Myocyte (in vitro differentiated cells): ENCODE measurements around the gene RNU4-1. TPM values are rescaled to one million over a fixed set of nuclear protein-coding genes. Genes with fewer than 3 reads are reported as not detected.
A peak's percentile ranks its signal among the peaks of the same experiment; 100 is the strongest.
"Not testable (repeated sequence)": the region's sequence is repeated elsewhere in the genome, so short reads cannot be mapped to it uniquely, and the experiment has no call there.

Experiments
- DNase-seq: peaks from one replicate; pipeline ENCODE4 v3.0.0-alpha.2; 2012; ENCODE audit warnings: low read depth
- polyA plus RNA-seq: library from polyadenylated mRNA; unstranded; fragments of >200 nt; gene quantifications from one replicate; pipeline ENCODE4 v1.2.1, GENCODE V29; 2012; ENCODE audit warnings: missing spikeins
- total RNA-seq: library from RNA; depleted of rRNA; stranded (reverse); fragments of >200 nt; gene quantifications from 2 replicates; pipeline ENCODE4 v1.2.3, GENCODE V29; 2014

The RNU4-1 gene
- not detected in 2 replicates for total RNA-seq
- polyA plus RNA-seq: not detected

DNA sequence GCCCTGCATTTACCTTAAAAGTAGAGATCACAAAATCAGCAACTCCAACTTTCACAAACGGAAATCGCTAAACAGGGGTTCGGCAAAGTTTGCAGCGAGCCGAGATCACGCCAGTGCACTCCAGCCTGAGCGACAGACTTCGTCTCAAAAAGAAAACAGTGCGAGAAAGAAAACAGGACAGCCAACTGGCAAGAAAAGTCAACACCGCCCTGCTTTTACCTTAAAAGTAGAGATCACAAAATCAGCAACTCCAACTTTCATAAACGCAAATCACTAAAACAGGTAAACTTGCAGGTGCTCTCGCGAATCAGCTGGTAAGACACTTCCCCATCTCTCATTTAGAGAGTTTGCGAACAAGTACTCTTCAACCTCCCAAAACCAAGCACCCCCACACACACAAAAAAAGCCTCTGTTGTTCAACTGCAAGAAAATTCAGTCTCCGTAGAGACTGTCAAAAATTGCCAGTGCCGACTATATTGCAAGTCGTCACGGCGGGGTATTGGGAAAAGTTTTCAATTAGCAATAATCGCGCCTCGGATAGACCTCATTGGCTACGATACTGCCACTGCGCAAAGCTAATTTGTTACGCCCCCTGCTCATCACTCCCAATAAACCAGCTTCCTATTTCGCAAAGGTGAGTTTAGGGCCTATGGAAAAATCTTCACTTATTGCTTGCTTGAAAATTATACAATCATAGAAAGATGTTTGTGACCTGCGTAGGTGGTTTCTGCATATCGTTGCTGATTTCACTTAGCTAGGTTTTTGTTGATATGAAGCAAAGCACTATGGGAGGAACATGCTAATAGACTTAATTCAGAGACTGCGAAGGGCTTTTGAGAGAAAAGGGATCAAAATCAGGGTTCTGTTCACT is at the start of gene RNU4-1:
RNU4-1 (minus strand) TSS at position 577 of the 871 bp plus-strand sequence.
- DNase-seq: peak; percentile 89

DNA sequence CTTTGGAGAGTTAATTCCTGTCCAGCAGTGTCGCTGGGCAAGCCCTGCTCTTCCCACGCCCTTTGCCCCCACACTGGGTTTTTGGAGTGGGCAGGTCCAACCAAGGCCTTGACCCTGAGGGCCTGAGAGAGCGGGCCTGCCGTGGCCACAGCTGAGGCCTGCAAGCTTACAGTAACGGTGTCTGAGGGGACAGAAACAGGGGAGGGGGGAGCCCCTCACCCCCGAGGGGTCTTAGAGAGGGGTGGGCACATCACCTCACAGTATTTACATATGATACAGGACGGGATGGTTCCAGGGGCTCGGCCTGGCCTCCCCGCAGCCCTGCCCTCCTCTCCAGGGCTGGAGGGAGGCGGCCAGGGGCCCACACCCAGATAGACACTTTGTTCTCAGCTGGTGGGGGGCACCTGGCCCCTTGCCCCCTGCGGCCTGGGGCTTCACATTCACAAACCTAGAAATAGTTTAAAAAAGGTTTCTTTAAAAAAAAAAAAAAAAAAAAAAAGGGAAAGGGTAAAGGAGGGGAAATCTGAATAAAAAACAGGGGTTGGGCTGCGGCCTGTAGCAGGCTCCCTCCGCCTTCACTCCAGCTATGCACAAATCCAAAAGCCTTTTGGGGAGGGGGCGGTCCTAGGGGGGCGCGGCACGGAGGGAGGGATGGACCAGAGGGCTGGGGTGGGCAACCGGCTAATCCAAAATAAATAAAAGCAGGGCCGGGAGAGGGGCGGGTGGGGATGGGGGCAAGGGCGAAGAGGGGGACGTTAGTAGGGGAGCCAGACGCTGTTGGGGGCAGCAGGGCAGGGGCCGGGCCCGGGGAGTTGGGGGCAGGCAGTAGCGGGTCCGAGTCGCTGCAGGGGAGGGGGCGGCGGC is 49.4 kb upstream of the RNU4-1 start:
- DNase-seq: no peak

DNA sequence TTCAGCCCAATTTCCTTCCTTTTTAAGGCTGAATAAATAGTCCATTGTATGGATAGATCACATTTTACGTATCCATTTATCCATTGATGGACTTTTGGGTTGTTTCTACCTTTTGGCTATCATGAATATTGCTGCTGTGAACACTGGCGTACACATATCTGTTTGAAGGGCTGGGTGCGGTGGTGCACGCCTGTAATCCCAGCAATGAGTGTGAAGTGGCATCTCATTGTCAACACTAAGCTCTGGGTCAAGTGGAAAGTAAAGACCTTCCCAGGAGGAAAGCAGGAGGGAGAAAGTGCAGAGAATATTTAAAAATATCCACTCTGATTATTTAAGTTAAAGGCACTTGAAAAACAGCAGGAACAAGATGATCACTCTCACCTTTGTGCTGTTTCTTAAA is 46.2 kb upstream of the RNU4-1 start:
- no peak for DNase-seq

DNA sequence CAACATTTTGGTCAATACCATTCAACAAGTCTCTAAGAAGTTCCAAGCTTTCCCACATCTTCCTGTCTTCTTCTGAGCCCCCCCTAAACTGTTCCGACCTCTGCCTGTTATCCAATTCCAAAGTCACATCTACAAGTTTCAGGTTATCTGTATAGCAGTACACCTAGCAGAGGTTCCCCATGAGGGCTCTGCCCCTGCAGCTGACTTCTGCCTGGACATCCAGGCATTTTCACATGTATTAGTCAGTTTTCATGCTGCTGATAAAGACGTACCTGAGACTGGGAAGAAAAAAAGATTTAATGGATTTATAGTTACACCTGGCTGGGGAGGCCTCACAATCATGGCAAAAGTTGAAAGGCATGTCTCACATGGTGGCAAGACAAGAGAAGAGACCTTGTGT is 44.7 kb upstream of the RNU4-1 start:
- no peak for DNase-seq

DNA sequence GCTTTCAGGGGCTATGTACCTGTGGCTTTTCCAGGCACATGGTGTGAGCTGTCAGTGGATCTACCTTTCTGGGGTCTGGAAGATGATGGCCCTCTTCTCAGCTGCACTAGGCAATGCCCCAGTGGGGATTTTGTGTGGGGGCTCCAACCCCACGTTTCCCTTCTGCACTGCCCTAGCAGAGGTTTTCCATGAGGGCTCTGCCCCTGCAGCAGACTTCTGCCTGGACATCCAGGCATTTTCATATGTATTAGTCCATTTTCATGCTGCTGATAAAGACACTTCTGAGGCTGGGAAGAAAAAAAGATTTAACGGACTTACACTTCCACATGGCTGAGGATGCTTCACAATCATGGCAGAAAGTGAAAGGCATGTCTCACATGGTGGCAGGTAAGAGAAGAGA is 43.4 kb upstream of the RNU4-1 start:
- not testable (repeated sequence) for DNase-seq

DNA sequence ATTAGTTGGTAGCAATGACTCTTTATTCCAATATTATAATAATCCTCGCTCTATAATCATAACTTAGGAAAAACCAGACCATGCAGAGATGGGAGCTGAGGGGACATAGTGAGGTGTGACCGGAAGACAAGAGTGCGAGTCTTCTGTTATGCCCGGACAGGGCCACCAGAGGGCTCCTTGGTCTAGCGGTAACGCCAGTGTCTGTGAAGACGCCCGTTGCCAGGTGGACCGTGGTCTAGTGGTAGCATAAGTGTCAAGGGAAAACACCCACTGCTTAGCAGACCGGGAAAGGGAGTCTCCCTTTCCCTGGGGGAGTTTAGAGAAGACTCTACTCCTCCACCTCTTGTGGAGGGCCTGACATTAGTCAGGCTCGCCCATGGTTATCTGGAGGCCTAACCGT is 42.4 kb upstream of the RNU4-1 start:
- DNase-seq: peak; percentile 65

DNA sequence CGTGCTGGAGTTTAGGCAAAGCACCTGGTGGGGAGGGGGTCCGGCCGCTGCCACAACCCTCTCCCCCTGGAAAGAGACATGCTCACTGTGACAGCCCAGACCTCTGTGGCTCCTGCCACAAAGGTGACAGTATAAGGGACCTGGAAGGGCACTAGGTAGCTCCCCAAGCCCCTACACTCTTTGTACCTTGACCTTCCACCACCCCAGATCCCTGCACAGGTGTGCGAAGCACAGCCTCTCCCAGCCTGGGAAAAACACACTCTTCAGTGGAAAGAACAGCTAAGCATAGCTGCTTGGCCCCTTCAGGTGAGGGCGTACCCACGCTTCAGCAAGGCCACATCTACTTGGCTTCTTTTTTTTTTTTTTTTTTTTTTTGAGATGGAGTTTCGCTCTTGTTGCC is 39.5 kb upstream of the RNU4-1 start:
- no peak for DNase-seq

DNA sequence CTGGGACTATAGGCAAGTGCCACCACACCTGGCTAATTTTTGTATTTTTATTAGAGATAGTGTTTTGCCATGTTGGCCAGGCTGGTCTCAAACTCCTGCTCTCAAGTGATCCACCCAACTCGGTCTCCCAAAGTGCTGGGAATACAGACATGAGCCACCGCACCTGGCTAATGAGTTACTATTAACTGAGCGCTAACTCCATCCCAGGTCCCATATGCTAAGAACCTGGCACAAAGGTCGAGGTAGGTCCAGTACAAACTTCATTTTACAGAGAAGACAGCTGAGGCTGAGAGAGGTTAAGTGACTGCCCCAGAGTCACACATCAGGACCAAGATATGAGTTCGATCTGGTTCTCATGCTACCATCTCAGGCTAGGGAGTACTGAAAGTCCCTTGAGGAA is 39.0 kb upstream of the RNU4-1 start:
- DNase-seq: no peak

DNA sequence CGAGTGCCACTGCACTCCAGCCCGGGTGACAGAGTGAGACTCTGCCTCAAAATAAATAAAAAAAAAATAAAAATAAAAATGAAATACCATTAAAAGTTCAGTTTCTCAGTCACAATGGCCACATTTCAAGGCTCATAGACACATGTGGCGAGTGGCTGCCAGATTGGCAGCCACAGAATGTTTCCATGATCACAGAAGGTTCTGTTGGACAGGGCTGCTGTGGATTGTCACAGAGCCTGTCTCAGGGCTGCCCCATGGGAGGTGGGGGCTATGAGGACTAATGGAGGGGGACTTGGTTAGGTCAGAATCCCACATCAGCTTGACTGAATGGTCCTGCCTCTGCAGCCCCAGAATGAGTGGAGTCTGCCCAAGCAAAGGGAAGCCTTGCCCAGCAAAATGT is 38.4 kb upstream of the RNU4-1 start:
- DNase-seq: no peak

DNA sequence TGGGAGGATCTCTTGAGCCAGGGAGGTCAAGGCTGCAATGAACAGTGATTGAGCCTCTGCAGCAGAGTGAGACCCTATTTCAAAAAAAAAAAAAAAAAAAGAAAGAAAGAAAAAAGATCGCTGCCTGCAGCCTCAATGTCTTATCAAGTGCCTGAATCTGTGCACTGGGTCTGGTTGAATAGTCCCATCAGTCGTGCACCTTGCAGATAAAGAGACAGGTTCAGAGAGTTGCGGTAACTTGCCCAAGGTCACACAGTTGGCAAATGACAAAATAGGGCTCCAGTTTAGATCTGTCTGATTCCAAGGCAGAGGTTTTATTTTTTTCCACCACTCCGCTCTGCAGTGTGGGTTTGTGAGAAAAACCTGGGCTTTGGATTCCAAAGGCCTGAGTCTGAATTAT is 35.2 kb upstream of the RNU4-1 start:
- DNase-seq: no peak

DNA sequence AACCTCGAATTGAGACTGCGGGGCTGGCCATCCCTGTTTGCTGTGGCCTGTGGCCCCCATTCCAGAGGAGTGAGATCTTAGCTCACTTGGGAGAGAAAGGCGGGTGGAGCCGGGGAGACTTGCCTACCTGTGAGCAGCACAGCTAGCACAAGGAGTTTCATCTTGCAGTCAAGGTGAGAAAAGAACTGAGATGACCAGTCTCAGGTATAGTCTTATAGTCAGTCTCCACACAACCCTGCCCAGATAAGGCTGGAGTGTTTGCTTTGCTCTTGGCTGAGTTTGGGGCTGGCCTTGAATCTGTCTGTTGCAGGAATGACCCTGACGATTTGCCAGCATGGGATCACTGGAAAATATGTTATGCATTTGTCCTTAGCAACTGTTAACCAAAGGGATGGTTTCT is 34.6 kb upstream of the RNU4-1 start, which contains the start of gene PLA2G1B:
PLA2G1B (minus strand) TSS at position 187 of the 400 bp plus-strand sequence; CDS start at position 161, 26 bp downstream.
- DNase-seq: no peak

DNA sequence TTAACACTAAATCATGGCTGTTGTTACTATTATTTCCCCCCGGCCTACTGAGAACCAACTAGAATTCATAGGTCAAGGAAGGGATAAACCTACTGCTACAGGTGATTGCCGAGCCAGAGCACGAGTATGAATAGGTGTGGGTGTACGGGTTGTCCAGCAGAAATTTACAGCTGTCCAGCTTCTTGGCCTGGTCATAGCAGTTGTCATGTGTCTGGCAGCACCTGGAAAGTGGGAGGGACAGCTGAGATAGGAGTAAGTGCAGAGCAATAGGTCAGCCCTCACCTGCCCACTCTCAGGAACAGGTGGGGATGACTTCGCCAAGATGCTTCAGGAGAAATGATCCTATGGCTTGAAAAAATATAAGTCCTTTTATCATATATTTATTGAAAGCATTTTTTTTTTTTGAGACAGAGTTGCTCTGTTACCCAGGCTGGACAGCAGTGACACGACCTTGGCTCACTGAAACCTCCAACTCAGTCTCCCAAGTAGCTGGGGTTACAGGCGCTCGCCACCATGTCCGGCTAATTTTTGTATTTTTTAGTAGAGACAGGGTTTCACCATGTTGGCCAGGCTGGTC is 31.9 kb upstream of the RNU4-1 start:
- DNase-seq: no peak

DNA sequence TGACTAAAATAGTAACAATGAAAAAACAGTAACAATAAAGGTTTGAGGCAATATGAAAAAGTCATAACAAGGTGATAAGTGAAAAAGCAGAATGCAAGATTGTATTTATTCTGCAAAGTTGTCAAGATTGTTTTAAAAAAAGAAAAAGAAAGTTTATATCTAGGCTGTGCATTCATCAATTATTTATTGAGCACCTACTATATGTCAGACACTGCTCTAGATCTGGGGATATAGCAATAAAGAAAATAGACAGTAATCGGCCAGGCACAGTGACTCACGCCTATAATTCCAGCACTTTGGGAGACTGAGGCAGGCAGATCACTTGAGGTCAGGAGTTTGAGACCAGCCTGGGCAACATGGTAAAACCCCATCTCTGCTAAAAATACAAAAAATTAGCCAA is 30.7 kb upstream of the RNU4-1 start:
- no peak for DNase-seq

DNA sequence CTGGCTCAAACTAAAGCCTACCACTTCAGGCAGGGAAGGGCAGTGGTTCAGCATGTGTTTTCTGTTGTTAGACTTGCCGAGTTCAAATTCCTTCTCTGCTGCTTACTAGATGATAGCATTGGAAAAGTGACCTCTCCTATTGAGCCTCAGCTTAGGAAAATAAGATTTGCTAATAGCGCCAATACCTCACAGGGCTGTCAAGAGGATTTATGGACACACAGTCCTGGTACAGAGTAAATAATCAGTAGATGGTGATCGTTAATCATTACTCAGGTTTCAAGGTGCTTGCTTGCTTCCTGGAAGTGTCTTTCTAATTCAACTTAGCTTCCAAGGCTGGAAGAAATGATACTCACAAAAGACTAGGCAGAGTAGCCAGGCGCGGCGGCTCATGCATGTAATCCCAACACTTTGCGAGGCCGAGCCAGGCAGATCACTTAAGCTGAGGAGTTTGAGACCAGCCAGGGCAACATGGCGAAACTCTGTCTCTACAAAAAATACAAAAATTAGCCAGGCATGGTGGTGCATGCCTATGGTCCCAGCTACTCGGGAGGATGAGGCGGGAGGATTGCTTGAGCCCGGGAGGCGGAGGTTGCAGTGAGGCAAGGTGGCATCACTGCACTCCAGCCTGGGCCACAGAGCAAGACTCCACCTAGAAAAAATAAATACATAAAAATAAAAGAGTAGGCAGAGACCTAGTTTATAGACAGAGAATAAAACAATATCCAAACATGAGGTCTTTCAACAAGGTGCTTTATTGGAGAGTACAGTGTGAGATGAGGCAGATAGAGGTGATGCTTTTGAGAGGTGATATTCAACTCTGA is 28.6 kb upstream of the RNU4-1 start:
- DNase-seq: no peak

DNA sequence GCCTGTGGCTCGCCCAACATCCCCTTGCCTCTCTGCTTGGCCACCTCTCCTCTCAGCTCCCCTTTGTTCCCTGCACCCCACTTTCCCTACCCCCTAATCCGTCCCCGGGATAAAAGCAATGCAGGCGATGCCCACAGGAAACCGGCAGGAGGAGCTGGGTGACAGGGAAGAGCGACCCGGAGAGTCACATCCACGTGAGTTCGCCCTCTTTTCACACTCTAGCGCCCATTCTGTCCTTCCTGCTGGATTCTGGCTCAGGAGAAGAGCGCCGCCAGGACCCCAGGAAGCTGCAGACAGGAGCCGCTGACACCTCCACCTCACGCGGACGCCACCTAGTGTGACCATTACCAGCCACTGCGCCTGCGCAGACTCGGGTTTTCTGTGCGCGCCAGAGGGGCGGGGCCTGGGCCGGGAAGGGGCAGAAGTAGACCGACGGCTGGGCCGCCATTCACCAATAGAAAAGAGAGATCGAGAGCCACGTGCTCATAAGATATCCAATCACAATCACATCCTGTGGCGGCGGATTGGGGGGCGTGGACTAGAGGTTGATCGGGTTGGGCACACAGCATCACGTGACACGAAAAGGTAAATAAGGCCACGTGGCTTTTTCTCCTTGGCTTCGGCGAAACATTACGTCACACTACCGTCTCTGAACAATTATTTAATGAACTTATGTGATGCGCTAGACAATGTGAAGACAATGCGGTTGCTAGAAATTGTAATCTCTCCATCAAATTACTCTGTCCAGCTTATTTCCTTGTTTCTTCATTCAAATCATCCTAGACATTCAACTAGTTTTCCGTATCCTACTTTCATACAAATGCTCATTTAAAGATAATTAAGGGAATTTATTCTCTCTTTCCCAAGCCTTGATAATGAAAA is 24.4 kb upstream of the RNU4-1 start:
- peak; percentile 100 for DNase-seq

DNA sequence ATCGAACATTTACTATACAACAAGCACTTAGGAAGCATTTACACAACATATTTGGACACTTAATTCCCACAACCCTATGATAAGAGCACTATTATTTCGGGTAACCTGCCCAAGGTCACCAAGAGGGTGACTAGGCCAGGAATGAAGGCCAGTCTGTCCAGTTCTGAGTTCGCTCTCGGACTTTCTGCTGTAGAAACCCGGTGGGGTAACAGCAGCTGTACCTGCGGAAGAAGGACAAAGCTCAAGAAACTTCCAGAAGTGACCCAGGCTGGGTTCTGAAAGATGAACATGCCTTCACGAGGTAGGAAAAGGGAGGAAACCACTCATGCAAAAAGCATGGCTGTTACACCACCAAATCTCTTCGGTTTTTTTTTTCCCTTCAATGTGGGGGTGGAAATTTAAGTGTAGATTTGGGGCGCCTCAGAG is 23.8 kb upstream of the RNU4-1 start:
- no peak for DNase-seq

DNA sequence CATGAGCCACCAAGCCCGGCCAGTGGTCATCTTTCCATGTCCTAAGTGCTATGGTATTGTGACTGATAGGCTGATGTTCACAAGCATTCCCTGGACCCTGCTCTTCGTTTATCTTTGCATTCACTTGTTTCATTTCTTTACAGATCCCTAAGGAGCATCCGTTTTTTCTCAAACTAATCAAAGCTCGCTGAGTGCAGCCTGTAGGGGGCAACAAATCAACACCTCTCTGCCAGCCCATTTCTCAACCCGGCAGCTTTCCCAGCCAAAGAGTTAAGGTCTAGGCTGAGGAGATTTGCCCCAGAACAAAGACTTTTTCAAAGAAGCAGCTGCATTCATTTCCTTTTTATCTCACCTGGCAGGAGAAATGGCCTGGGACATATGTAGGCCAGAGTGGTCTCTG is 21.2 kb upstream of the RNU4-1 start:
- DNase-seq: no peak

DNA sequence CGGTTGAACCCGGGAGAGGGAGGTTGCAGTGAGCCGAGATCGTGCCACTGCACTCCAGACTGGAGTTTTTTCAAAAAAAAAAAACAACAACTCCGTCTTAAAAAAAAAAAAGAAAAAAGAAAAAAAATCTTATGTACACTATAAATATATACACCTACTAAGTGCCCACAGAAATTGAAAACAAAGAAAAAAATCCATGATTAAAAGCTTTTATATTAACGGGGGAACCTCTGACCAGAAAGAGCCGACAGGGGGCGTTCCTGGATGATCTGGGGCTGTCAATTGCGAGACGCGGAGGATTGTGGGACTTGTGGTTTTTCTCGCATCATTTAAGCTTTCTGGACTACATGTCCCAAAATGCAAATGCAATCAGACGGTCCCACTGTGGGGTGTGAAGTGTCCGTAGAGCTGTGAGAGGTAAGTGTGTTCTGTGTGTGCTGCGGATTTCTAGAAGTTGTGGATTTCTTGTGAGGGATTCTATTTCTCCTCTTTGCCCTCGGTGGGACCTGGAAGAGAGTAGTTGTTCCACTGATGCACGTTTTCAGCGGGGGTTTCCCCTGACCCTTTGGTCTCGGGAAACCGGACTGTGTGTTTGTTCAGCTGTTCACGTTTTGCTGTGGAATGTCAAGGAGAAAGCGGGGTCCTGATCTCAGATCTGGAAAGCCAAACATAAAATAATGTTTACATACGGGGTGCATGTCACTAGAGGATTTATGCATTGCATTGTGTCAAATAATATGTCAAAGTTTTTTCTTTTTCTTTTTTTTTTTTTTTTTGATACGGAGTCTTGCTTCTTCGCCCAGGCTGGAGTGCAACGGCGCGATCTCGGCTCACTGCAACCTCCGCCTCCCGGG is 9.2 kb upstream of the RNU4-1 start, which contains the start of gene SIRT4:
SIRT4 (plus strand) TSS at position 360 of the 854 bp plus-strand sequence. CDS start 1,241 bp downstream, outside the sequence.
- DNase-seq: peak; percentile 98

DNA sequence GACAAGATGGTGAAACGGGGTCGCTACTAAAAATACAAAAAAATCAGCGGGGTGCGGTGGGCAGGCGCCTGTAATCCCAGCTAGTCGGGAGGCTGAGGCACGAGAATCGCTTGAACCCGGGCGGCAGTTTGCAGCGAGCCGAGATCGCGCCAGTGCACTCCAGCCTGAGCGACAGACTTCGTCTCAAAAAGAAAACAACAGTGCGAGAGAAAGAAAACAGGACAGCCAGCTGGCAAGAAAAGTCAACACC is 701 bp downstream of the RNU4-1 start:
- no peak for DNase-seq
